SU-DHL-6 (cell line): Measurements from ENCODE around the gene MUCL3.

Experiments
- CTCF ChIP-seq: fragments of 200-600 bp; sonication (generic); IDR thresholded peaks from one replicate; pipeline ENCODE4 v1.5.1; 2017; ENCODE audit warnings: antibody characterized with exemption, mild to moderate bottlenecking, low read length, moderate library complexity; ENCODE audit not compliant: insufficient read depth, poor library complexity, severe bottlenecking
- EZH2phosphoT487 ChIP-seq: fragments of 200-600 bp; sonication (generic), shearing (Covaris generic); conservative IDR thresholded peaks from 2 replicates; pipeline ENCODE4 v1.6.1; 2018; ENCODE audit warnings: mild to moderate bottlenecking, antibody characterized with exemption, low read length, moderate library complexity, mixed read lengths

- TF ChIP-seq EZH2phosphoT487 (no peak), CTCF (no peak)
Observed at GRCh38 chr6:30913721-30914075, 27.1 kb upstream of the MUCL3 start.
